Mesendoderm (in vitro differentiated cells): ENCODE measurements around the gene SHROOM2.
A peak's percentile ranks its signal among the peaks of the same experiment; 100 is the strongest.

Experiments
- DNase-seq: peaks from one replicate; pipeline ENCODE4 v3.0.0; 2013
- H2AK5ac ChIP-seq: 2 replicates; pipeline ENCODE4 v1.6.1; 2013; ENCODE audit warnings: low read length, inconsistent platforms
- H2BK120ac ChIP-seq: 2 replicates; pipeline ENCODE4 v1.6.1; 2013; ENCODE audit warnings: low read depth, mild to moderate bottlenecking, low read length, moderate library complexity, mixed read lengths
- H2BK15ac ChIP-seq: replicated peaks from 2 replicates; pipeline ENCODE4 v1.6.1; 2013; ENCODE audit warnings: low read depth, mild to moderate bottlenecking, moderate library complexity
- H2BK5ac ChIP-seq: 2 replicates; pipeline ENCODE4 v1.6.1; 2013; ENCODE audit warnings: low read length, inconsistent platforms
- H3K18ac ChIP-seq: 2 replicates; pipeline ENCODE4 v1.6.1; 2013; ENCODE audit warnings: mild to moderate bottlenecking, low read length, mixed read lengths
- H3K23ac ChIP-seq: one replicate; pipeline ENCODE4 v1.6.1; 2013; ENCODE audit warnings: low read length
- H3K27ac ChIP-seq: 2 replicates; pipeline ENCODE4 v1.5.1; 2013; ENCODE audit warnings: low read depth, mild to moderate bottlenecking, inconsistent platforms, low read length, moderate library complexity
- H3K27me3 ChIP-seq: 2 replicates; pipeline ENCODE4 v1.6.1; 2013; ENCODE audit warnings: low read length, control low read depth, mild to moderate bottlenecking, inconsistent platforms; ENCODE audit not compliant: insufficient read depth, poor library complexity
- H3K36me3 ChIP-seq: 2 replicates; pipeline ENCODE4 v1.6.1; 2013; ENCODE audit warnings: low read length, inconsistent platforms; ENCODE audit not compliant: control insufficient read depth, insufficient read depth
- H3K4ac ChIP-seq: one replicate; pipeline ENCODE4 v1.6.1; 2013; ENCODE audit warnings: low read depth, mild to moderate bottlenecking, low read length, moderate library complexity
- H3K4me1 ChIP-seq: 2 replicates; pipeline ENCODE4 v1.6.1; 2013; ENCODE audit warnings: low read depth, low read length, inconsistent platforms; ENCODE audit not compliant: control insufficient read depth
- H3K4me2 ChIP-seq: 2 replicates; pipeline ENCODE4 v1.6.1; 2013; ENCODE audit warnings: low read length
- H3K4me3 ChIP-seq: 2 replicates; pipeline ENCODE4 v1.5.1; 2013; ENCODE audit warnings: mild to moderate bottlenecking, low read length
- H3K56ac ChIP-seq: one replicate; pipeline ENCODE4 v1.6.1; 2013; ENCODE audit warnings: low read length
- H3K79me1 ChIP-seq: 2 replicates; pipeline ENCODE4 v1.6.1; 2013; ENCODE audit warnings: low read length, inconsistent platforms
- H3K79me2 ChIP-seq: 2 replicates; pipeline ENCODE4 v1.6.1; 2013; ENCODE audit warnings: mild to moderate bottlenecking, low read length; ENCODE audit not compliant: control insufficient read depth, insufficient read depth
- H3K9ac ChIP-seq: 2 replicates; pipeline ENCODE4 v1.6.1; 2013; ENCODE audit warnings: low read length, inconsistent platforms
- H4K5ac ChIP-seq: one replicate; pipeline ENCODE4 v1.6.1; 2013; ENCODE audit warnings: low read length
- H4K8ac ChIP-seq: one replicate; pipeline ENCODE4 v1.6.1; 2013; ENCODE audit warnings: low read depth, mild to moderate bottlenecking, control low read depth, low read length, moderate library complexity
- WGBS: extraction: QIAGEN DNeasy Blood & Tissue Kit; methylation state at CpG from one replicate; pipeline ENCODE4 v1.1.7; 2013; ENCODE audit warnings: low lambda C conversion rate, missing lambda C conversion rate; ENCODE audit not compliant: insufficient coverage; ENCODE audit errors: extremely low coverage; 5-methylcytosine and 5-hydroxymethylcytosine counted together

SHROOM2 gene

DNA sequence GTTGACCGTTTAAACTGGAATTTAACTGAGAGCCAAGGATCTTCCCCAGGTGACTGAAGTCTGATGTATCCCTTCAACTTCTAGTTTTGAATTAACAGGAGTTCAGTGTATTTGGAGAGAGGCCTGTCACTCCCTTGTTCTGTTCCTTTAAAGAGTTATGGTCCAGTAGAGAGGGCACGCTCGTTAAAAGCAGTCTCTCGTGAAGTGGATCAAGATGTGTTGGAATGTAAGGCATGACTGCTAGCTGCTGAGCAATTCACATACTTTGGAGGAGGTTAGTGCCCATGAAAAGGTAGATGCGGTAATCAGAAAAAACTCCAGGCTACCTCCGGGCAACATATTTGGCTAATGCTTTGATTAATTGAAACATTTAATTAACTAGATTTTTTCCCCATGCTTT is 65.7 kb downstream of the SHROOM2 start:
- H3K23ac ChIP-seq, result no peak overlapping the region
- no peak overlapping the region for H3K4me3 ChIP-seq
- H3K56ac ChIP-seq, result no peak overlapping the region
- WGBS, result no CpG with 5 or more reads among the region's 6 CpGs
- no peaks in the 10 kb centered on the region for H3K36me3 ChIP-seq
- no peak overlapping the region for H2BK15ac ChIP-seq
- H3K79me2 ChIP-seq, result no peaks in the 10 kb centered on the region
- H2BK5ac ChIP-seq, result no peak overlapping the region
- no peaks in the 10 kb centered on the region for H3K79me1 ChIP-seq
- peak; percentile 37 for DNase-seq
- H2AK5ac ChIP-seq, result no peak overlapping the region
- no peak overlapping the region for H3K4ac ChIP-seq
- no peak overlapping the region for H4K5ac ChIP-seq
- no peak overlapping the region for H3K18ac ChIP-seq
- no peaks in the 10 kb centered on the region for H3K4me1 ChIP-seq
- H3K9ac ChIP-seq, result no peak overlapping the region
- H4K8ac ChIP-seq, result no peak overlapping the region
- H3K4me2 ChIP-seq, result no peak overlapping the region
- no peaks in the 10 kb centered on the region for H3K27me3 ChIP-seq
- no peak overlapping the region for H3K27ac ChIP-seq
- no peak overlapping the region for H2BK120ac ChIP-seq

DNA sequence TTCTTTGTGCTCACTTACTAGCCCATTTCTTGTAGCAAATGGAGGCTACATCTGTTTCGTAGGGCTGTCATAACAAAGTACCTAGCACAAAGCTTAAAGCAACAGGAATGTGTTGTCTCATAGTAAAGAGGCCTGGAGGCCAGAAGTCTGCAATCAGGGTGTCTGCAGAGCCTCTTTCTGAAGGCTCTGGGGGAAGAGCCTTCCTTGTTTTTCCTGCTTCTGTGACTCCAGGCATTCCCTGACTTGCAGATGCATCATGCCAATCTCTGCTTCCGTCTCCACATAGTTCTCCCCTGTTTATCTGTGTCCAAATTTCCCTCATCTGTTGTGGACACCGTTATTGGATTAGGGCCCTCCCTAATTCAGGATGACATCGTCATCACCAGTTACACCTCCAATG is 67.1 kb downstream of the SHROOM2 start:
- H3K4me2 ChIP-seq, result no peak overlapping the region
- H2BK5ac ChIP-seq, result no peak overlapping the region
- no peak overlapping the region for H2AK5ac ChIP-seq
- H3K4me3 ChIP-seq, result no peak overlapping the region
- no peaks in the 10 kb centered on the region for H3K4me1 ChIP-seq
- no peak overlapping the region for H4K5ac ChIP-seq
- H2BK15ac ChIP-seq, result no peak overlapping the region
- no peak overlapping the region for H3K9ac ChIP-seq
- H3K4ac ChIP-seq, result no peak overlapping the region
- peak; percentile 30 for DNase-seq
- H2BK120ac ChIP-seq, result no peak overlapping the region
- no peak overlapping the region for H3K56ac ChIP-seq
- no peaks in the 10 kb centered on the region for H3K36me3 ChIP-seq
- H3K23ac ChIP-seq, result no peak overlapping the region
- no CpG with 5 or more reads among the region's 4 CpGs for WGBS
- no peak overlapping the region for H4K8ac ChIP-seq
- H3K79me2 ChIP-seq, result no peaks in the 10 kb centered on the region
- no peaks in the 10 kb centered on the region for H3K27me3 ChIP-seq
- no peak overlapping the region for H3K27ac ChIP-seq
- H3K79me1 ChIP-seq, result no peaks in the 10 kb centered on the region
- no peak overlapping the region for H3K18ac ChIP-seq

DNA sequence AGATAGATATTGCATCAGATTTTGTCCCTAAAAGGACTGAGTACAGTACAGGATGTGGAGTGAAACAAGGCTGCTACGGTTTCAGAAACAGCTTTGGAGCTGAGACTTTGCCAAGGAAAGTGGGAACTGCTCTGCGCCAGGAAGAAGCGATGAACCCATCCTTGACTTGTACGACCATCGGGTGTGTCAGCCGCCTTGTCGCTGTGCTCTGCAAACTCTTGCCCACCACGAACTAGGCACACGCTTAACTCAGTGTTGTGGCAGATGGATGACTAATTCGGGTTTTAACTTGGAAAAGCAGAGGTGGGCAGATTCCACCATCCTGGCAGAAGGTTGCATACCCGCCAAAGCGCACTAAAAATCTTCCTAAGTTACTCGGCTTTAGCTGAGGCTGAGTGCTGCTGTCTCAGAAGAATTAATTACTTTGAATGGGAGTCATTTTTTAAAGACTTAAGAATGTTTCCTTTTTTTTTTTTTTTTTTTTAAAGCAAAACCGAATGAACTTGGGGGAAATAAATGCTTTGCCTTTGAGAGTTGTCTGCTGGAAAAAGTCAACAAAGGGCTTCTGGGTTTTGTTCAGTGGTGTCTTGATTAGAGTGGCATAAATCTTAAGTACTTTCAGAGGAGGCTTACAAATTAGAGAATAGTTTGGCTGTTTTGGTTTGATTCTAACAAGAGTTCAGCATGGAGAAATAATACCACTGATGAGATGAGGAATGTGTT is 69.5 kb downstream of the SHROOM2 start:
- Histone ChIP-seq H3K4ac (peak overlapping the region; percentile 36), H3K56ac (no peak overlapping the region)
- WGBS, result no CpG with 5 or more reads among the region's 14 CpGs

GRCh38 chrX:9856588-9856987 is 70.4 kb downstream of the SHROOM2 start:
- Histone ChIP-seq H3K4me3 (no peak overlapping the region), H3K56ac (no peak overlapping the region), H3K9ac (no peak overlapping the region), H3K4me1 (no peaks in the 10 kb centered on the region), H2BK5ac (no peak overlapping the region), H3K18ac (no peak overlapping the region), H3K79me2 (no peaks in the 10 kb centered on the region), H2AK5ac (no peak overlapping the region), H4K5ac (no peak overlapping the region), H3K4ac (no peak overlapping the region), H4K8ac (no peak overlapping the region), H3K4me2 (no peak overlapping the region), H2BK15ac (no peak overlapping the region), H2BK120ac (no peak overlapping the region), H3K36me3 (no peaks in the 10 kb centered on the region), H3K27me3 (no peaks in the 10 kb centered on the region), H3K79me1 (no peaks in the 10 kb centered on the region), H3K27ac (no peak overlapping the region), H3K23ac (no peak overlapping the region)
- no CpG with 5 or more reads among the region's 9 CpGs for WGBS
- no peak for DNase-seq

More for the DNA sequence above, 69.5 kb downstream of the SHROOM2 start:
- Histone ChIP-seq H3K36me3 (no peaks in the 10 kb centered on the region), H3K79me2 (no peaks in the 10 kb centered on the region), H3K79me1 (no peaks in the 10 kb centered on the region), H2BK120ac (no peak overlapping the region), H3K4me3 (no peak overlapping the region), H3K4me2 (no peak overlapping the region), H4K8ac (no peak overlapping the region), H2BK5ac (no peak overlapping the region), H3K27me3 (no peaks in the 10 kb centered on the region), H3K23ac (no peak overlapping the region), H3K27ac (no peak overlapping the region), H3K18ac (no peak overlapping the region), H3K4me1 (no peaks in the 10 kb centered on the region), H2AK5ac (no peak overlapping the region), H2BK15ac (no peak overlapping the region), H4K5ac (no peak overlapping the region), H3K9ac (no peak overlapping the region)
- no peak for DNase-seq

- no peak overlapping the region for H2BK5ac ChIP-seq
- H3K4me3 ChIP-seq, result no peak overlapping the region
- H3K4me1 ChIP-seq, result no peaks in the 10 kb centered on the region
- H3K27me3 ChIP-seq, result no peaks in the 10 kb centered on the region
- no peak overlapping the region for H2AK5ac ChIP-seq
- H2BK15ac ChIP-seq, result no peak overlapping the region
- H3K56ac ChIP-seq, result no peak overlapping the region
- no CpG with 5 or more reads among the region's 21 CpGs for WGBS
- no peaks in the 10 kb centered on the region for H3K79me1 ChIP-seq
- no peak overlapping the region for H2BK120ac ChIP-seq
- H4K5ac ChIP-seq, result no peak overlapping the region
- H3K4me2 ChIP-seq, result no peak overlapping the region
- no peak for DNase-seq
- H3K23ac ChIP-seq, result no peak overlapping the region
- no peaks in the 10 kb centered on the region for H3K36me3 ChIP-seq
- no peak overlapping the region for H4K8ac ChIP-seq
- H3K9ac ChIP-seq, result no peak overlapping the region
- H3K27ac ChIP-seq, result no peak overlapping the region
- no peaks in the 10 kb centered on the region for H3K79me2 ChIP-seq
- no peak overlapping the region for H3K4ac ChIP-seq
- no peak overlapping the region for H3K18ac ChIP-seq
Observed at GRCh38 chrX:9857575-9858474, 71.6 kb downstream of the SHROOM2 start.
